Activated CD4-positive, alpha-beta T cell treated with anti-CD3 and anti-CD28 coated beads for 1 hour (primary cell): Measurements from ENCODE around the gene RGP1.
A peak's percentile ranks its signal among the peaks of the same experiment; 100 is the strongest.

Experiments used
- DNase-seq: peaks from one replicate; pipeline ENCODE4 v3.0.0-alpha.2; 2020

RGP1 gene

GRCh38 chr9:35723908-35724307, 25.2 kb upstream of the RGP1 start:
- no peak for DNase-seq

- DNase-seq, result no peak
Measured at GRCh38 chr9:35725362-35725761, 23.7 kb upstream of the RGP1 start.

DNA sequence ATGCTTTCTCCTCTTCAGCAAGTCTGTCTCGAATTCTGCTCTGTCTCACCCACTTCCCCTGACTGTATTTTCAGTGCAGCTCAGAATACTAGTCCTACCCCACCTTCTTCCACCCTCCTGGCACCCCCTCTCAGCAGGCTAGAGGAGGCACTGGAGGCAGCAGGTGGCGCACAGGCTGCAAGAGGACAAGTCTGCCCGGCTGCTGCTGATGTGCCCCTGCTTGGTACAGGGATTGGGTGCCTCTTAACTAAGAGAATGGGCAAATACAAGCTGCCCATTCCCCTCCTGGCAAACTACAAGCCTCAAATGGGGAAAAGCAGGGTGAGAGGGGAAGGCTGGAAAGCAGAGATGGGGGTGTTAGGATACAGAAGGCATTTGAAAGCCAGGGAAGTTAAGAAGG, 22.2 kb upstream of the RGP1 start:
- DNase-seq, result no peak

- no peak for DNase-seq
Measured at GRCh38 chr9:35727676-35728040, 21.4 kb upstream of the RGP1 start.

GRCh38 chr9:35728041-35728971, 20.8 kb upstream of the RGP1 start:
- no peak for DNase-seq

DNA sequence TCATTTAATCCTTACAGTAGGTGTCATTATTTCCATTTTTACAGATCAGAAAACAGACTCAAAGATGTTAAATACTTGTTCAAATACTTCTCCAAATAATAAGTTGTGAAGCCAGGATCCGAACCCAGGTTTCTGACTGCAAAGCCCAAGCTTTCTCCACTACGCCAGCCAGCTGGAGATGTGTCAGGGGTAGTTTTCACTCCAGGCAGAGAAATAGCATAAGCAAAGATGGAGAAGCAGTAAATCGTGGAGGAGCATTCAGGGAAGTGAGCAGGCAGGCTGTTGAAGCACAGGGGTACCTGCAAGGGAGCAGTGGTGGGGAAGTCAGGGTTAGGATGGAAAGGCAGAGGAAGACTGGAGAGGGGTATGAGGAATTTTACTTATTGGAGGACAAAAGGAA, 20.0 kb upstream of the RGP1 start:
- no peak for DNase-seq

DNA sequence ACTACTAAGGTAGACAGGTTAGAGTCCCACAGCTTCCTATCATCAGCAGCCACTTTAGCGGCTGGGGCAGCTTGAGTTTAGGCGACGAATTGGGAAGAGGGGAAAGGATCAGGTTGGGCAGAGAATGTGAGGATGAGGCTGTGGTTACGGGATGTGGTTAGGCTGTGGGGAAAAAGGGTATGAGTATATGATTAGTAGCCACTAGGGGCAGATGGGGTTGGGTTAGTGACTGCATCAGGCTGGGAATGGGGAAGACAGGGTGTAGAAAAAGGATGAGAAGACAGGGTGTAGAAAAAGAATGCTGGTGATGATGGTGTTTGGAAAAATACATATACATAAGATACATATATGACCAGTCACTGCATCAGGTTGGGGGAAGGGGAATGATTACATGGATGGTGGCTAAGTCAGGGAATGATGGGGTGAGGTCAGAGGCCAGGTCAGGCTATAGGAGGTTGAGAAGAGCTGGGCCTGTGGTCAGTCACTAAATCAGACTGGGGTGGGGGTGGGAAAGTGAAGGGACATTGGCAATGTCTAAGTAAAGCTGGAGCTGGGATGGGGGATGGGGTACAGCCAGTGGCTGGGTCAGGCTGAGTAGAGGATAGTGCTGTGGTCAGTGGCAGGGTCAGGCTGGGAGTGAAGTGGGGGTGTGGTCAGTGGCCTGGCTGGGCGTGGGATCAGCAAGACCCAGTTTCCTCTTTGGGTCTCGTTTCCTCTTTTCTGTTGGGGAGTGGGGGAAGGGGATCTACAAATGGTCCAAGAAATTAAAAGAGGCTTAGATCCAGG, 19.2 kb upstream of the RGP1 start:
- DNase-seq, result no peak

GRCh38 chr9:35730486-35730854, 18.6 kb upstream of the RGP1 start:
- DNase-seq, result no peak

GRCh38 chr9:35731415-35732184, 17.5 kb upstream of the RGP1 start:
- DNase-seq, result no peak

- peak; percentile 96 for DNase-seq
Measured at GRCh38 chr9:35732185-35732799, 16.8 kb upstream of the RGP1 start, which contains the start of the genes CREB3 and TLN1. Gene CREB3, plus strand, starts transcription at chr9:35732666. Its CDS starts 107 bp downstream, at chr9:35732773. Gene TLN1, minus strand, starts transcription at chr9:35732195. Its CDS starts 6,501 bp downstream, at chr9:35725694.

DNA sequence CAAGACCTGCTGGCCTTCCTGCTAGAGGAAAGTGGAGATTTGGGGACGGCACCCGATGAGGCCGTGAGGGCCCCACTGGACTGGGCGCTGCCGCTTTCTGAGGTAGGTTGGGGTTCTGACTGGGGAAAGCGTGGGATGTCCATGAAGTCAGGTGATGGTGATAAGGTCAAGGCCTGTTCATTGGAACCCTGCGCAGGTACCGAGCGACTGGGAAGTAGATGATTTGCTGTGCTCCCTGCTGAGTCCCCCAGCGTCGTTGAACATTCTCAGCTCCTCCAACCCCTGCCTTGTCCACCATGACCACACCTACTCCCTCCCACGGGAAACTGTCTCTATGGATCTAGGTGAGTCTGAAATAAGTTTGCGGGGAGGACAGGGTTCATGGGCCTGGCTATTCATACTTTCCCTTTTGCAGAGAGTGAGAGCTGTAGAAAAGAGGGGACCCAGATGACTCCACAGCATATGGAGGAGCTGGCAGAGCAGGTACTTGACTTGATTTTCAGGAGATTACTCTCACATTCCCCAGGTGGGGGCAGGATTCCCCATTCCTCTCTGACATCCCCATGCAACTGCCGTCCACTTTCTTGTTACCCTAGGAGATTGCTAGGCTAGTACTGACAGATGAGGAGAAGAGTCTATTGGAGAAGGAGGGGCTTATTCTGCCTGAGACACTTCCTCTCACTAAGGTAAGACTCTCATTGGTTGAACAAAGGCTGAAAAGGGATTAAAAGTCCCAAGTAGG, 16.1 kb upstream of the RGP1 start:
- no peak for DNase-seq

GRCh38 chr9:35734096-35734495, 15.0 kb upstream of the RGP1 start:
- DNase-seq, result no peak

DNA sequence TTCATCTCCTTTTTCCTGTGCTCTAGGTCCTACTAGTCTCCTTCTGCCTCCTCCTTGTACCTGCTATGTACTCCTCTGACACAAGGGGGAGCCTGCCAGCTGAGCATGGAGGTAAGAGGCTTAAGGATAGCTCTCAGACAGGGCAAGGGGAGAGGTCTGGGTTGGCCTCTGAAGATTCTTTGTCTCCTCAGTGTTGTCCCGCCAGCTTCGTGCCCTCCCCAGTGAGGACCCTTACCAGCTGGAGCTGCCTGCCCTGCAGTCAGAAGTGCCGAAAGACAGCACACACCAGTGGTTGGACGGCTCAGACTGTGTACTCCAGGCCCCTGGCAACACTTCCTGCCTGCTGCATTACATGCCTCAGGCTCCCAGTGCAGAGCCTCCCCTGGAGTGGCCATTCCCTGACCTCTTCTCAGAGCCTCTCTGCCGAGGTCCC, 12.9 kb upstream of the RGP1 start:
- peak; percentile 55 for DNase-seq

GRCh38 chr9:35737143-35737542, 11.9 kb upstream of the RGP1 start:
- no peak for DNase-seq

GRCh38 chr9:35738186-35738585, 10.9 kb upstream of the RGP1 start:
- no peak for DNase-seq

DNA sequence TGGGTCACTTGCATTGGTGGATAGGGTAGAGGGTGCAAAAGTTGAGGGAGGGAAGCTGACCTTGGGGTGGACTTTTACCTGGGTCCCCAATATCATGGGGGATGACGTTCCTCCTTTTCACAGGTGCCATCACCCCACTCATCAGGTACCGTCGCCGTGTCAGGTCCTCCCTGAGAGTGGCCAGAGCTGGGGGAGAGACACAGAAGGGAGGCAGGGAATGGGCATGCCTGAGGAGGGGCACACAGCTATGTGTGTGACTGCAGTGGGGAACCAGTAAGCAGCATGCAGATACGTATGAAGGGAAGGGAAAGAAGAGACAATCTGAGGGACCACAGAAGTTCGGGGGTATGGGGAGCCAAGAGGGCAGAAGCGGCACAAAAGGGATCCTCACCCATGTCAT, 10.2 kb upstream of the RGP1 start:
- DNase-seq, result no peak

DNA sequence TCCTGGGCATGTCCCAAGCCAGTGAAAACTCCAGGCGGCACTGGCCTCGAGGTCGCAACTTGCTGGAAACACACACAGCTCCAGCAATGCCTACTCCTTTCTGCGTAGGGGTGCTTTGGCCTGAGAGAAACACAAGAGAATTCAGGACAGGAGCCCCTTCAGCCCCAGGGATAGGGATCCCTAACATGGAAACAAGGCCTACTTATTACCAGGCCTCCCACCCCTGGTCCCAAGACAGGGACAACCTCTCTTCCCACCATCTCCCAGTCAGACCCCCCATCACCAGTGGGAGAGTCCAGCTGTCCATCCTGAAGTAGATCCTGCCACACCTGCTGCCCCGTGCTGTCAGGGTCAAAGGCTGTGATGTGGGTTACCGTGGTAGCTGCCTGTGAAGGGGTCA, 8.8 kb upstream of the RGP1 start:
- DNase-seq, result no peak

GRCh38 chr9:35741740-35742139, 7.3 kb upstream of the RGP1 start:
- no peak for DNase-seq

DNA sequence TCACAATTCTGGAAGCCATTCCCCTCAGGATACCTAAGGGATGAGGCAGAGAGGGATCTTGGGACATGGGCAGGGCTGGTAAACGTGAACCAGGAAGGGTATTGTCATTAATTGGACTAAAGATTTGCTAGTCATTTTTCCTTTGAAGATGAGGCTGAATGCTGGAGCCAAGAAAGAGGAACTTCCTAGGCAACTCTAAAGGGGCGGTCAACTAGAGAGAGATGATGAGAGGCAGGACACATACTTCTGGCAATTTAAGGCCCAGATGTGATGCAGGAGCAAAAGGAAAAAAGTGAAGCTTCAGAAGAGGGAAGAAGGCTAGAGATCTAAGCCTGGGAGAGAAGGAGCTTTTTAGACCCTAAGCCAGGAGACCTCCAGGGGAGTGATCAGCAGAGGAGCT, 5.6 kb upstream of the RGP1 start:
- DNase-seq, result no peak

DNA sequence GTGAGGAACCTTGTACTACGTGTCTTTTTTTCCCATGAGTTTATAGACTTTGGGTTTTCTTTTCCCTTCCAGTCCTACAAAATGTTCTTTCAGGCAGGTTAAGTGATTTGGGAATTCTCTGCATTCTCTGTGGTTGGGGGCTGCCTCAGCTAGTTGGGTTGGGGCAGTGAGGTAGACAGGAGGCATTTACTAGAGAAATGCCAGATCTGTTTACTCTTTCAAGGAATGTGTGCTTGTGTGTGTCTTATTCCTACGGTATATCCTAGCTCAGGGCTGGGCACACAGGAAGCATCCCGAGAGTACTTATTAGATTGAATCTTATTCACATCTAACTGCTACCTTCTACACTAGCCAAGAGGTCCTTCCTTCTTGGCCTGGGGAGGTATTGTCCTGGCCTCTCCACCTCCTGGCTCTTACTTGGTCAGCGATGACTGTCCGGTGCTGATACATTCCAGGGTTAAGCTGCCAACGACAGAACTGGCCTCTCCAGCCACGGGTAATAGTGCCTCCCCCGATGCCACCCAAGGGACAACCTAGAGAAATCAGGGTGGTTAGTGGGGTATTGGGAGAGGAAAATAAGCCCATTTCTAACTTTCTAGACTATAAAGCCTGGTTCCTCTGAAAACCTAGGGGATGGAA, 5.1 kb upstream of the RGP1 start:
- DNase-seq, result no peak

DNA sequence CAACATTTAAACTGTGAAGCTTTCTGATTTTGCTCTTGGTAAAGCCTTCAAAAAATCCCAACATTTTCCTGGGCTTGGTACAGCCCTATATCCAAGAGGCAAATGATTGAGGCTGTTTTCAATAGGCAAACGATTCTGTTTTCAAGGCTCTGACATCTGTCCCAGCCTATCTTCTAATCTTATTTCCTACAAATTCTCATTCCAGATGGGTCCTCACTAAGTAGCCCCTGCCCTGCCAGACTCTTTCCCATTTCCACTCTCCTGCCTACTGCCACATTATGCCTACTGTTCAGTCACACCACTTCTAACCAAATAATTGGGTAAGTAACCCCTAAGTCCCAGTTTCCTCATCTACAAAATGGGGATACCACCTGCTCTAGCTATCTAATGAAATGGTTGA, 3.5 kb upstream of the RGP1 start:
- DNase-seq, result no peak

DNA sequence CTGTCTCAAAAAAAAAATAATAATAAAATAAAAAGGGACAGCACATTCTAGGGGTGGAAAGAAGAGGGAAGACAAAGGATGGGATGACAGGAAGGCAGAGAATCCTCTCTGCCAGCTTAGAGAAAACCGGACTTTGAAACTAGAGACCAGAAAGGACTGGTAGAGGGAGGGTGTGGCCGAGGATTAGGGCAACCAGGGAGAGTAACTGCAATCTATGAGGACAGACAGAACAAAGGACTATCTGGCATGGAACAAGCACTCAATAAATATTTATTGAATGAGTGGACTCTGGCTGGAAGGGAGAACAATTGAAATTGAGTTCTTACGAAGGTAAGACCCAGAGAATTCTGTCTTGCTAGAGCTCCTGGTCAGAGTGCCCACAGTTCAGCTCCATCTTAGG, 2.5 kb upstream of the RGP1 start:
- no peak for DNase-seq
